K562 (cell line): ENCODE data around the gene HEMK1. TPM values are rescaled to one million over a fixed set of nuclear protein-coding genes. Genes with fewer than 3 reads are reported as not detected.
A peak's percentile ranks its signal among the peaks of the same experiment; 100 is the strongest.

Source experiments
- ATAC-seq: fragments of 200-7000 bp; cut with Tn5 transposase; 3 replicates; pipeline ENCODE4 v1.9.1; 2020; ENCODE audit warnings: moderate library complexity
- BruUV-seq: library from RNA; stranded (reverse); fragments of 400-500 nt; replicated peaks from 2 replicates; lab custom pipeline; 2021; lab: Mats Ljungman, UMichigan
- CTCF ChIA-PET: fragments of 300-600 bp; formaldehyde crosslinking; extraction: SDS; loops from one replicate; lab custom pipeline; 2021; ENCODE audit warnings: low intra/inter-chr PET ratio; lab: Yijun Ruan, JAX
- POLR2A ChIA-PET: fragments of 300-600, 350-650 bp; sonication (Branson Sonifier 250); formaldehyde crosslinking; extraction: SDS; loops from one replicate; lab custom pipeline; 2021; ENCODE audit warnings: antibody characterized with exemption, inconsistent platforms; lab: Yijun Ruan, JAX
- DNase-seq, 4 experiments: peaks; one replicate each; pipeline versions ENCODE4 v3.0.0 to v3.0.0-alpha.2; 2011 to 2018; ENCODE audit warnings: low spot score in 3 of 4, mixed read lengths in 3 of 4; ENCODE audit errors: extremely low read depth in 1 of 4
- FAIRE-seq: peaks from 2 replicates; lab custom pipeline; 2011; peaks lifted over from hg19 to GRCh38; lab: Jason Lieb, UNC
- H2AFZ ChIP-seq: 2 replicates; pipeline ENCODE4 v1.6.0; 2011; ENCODE audit warnings: low read depth, low read length, control low read depth, inconsistent platforms
- H3K27ac ChIP-seq: fragments of 200-600 bp; 3 replicates; pipeline ENCODE4 v1.8.0; 2011; ENCODE audit warnings: low read depth, mild to moderate bottlenecking, control low read depth, inconsistent platforms, low read length, moderate library complexity, mixed read lengths; ENCODE audit errors: extremely low read depth
- H3K27me3 ChIP-seq, 2 experiments: fragments of 300-600 bp in 1 of 2; 2 replicates in 1 of 2; 3 replicates in 1 of 2; pipeline versions ENCODE4 v1.6.0 to v1.8.0; 2011; ENCODE audit warnings: inconsistent platforms in 2 of 2, low read length in 2 of 2, mild to moderate bottlenecking in 1 of 2, mixed read lengths in 1 of 2, moderate library complexity in 1 of 2; ENCODE audit not compliant: control insufficient read depth in 2 of 2, insufficient read depth in 2 of 2
- H3K36me3 ChIP-seq: fragments of 300-600 bp; 3 replicates; pipeline ENCODE4 v1.8.0; 2011; ENCODE audit warnings: mild to moderate bottlenecking, low read length, inconsistent platforms; ENCODE audit not compliant: control insufficient read depth, insufficient read depth
- H3K4me1 ChIP-seq, 2 experiments: fragments of 200-600 bp in 1 of 2; replicated peaks in 1 of 2; 2 replicates in 1 of 2; 3 replicates in 1 of 2; pipeline versions ENCODE4 v1.5.1 to v1.8.0; 2011; ENCODE audit warnings: inconsistent platforms in 2 of 2, low read length in 2 of 2, mild to moderate bottlenecking in 1 of 2, mixed read lengths in 1 of 2, moderate library complexity in 1 of 2; ENCODE audit not compliant: control insufficient read depth in 2 of 2, insufficient read depth in 2 of 2
- H3K4me2 ChIP-seq: 2 replicates; pipeline ENCODE4 v1.6.1; 2011; ENCODE audit warnings: low read length, control low read depth, inconsistent platforms, mixed read lengths; ENCODE audit not compliant: insufficient read depth
- H3K4me3 ChIP-seq: fragments of 200-600 bp; sonication (generic), shearing (Covaris generic); 2 replicates; pipeline ENCODE4 v1.5.1; 2016; ENCODE audit warnings: control low read depth, inconsistent platforms
- H3K79me2 ChIP-seq: fragments of 200-600 bp; 3 replicates; pipeline ENCODE4 v1.8.0; 2011; ENCODE audit warnings: low read length, inconsistent platforms; ENCODE audit not compliant: control insufficient read depth, insufficient read depth
- H3K9ac ChIP-seq, 2 experiments: 2 replicates each; pipeline versions ENCODE4 v1.6.0 to v1.6.1; 2011; ENCODE audit warnings: low read depth in 2 of 2, low read length in 2 of 2, control low read depth in 1 of 2, inconsistent platforms in 1 of 2, mild to moderate bottlenecking in 1 of 2, mixed read lengths in 1 of 2; ENCODE audit not compliant: insufficient read depth in 1 of 2
- H3K9me1 ChIP-seq: one replicate; pipeline ENCODE4 v1.6.0; 2011; ENCODE audit warnings: inconsistent platforms, mild to moderate bottlenecking, low read length, moderate library complexity; ENCODE audit not compliant: control insufficient read depth, insufficient read depth
- H3K9me3 ChIP-seq: replicated peaks from 2 replicates; pipeline ENCODE4 v1.5.1; 2011; ENCODE audit warnings: low read depth, low read length, inconsistent platforms; ENCODE audit not compliant: control insufficient read depth, insufficient read depth
- H4K20me1 ChIP-seq: replicated peaks from 2 replicates; pipeline ENCODE4 v1.6.1; 2011; ENCODE audit warnings: low read length, inconsistent platforms, mixed read lengths; ENCODE audit not compliant: control insufficient read depth, insufficient read depth
- CBFB ChIP-seq: sonication (generic); formaldehyde crosslinking; IDR thresholded peaks from 2 replicates; pipeline ENCODE4 v1.4.0; 2020; ENCODE audit warnings: mild to moderate bottlenecking, missing genetic modification reagents
- CCNT2 ChIP-seq: IDR thresholded peaks from 2 replicates; pipeline ENCODE4 v1.6.1; 2011; ENCODE audit warnings: borderline replicate concordance, low read depth, mild to moderate bottlenecking, moderate library complexity, mixed read lengths, low read length; ENCODE audit not compliant: insufficient read length; ENCODE audit errors: extremely low read depth
- GATA2 ChIP-seq: sonication (generic); formaldehyde crosslinking; IDR thresholded peaks from 2 replicates; pipeline ENCODE4 v1.4.0; 2020; ENCODE audit warnings: mild to moderate bottlenecking, missing genetic modification reagents
- L3MBTL2 ChIP-seq: fragments of 450-650 bp; IDR thresholded peaks from 2 replicates; pipeline ENCODE4 v1.6.1; 2016; ENCODE audit warnings: mild to moderate bottlenecking, moderate library complexity
- PRDM10 ChIP-seq: fragments of 450-650 bp; IDR thresholded peaks from 2 replicates; pipeline ENCODE4 v1.6.1; 2018; ENCODE audit not compliant: partially characterized antibody
- PTRF ChIP-seq: fragments of 450-650 bp; IDR thresholded peaks from 2 replicates; pipeline ENCODE4 v1.6.1; 2016; ENCODE audit warnings: mild to moderate bottlenecking, missing genetic modification characterization, missing compliant biosample characterization
- ZBTB7A ChIP-seq: IDR thresholded peaks from 2 replicates; pipeline ENCODE4 v1.6.1; 2011; ENCODE audit warnings: low read depth, mild to moderate bottlenecking, low read length, moderate library complexity, borderline replicate concordance; ENCODE audit not compliant: control insufficient read depth
- ZNF639 ChIP-seq, 2 experiments: fragments of 200-800 bp in 1 of 2; sonication (Bioruptor generic) in 1 of 2; sonication (generic) in 1 of 2; formaldehyde crosslinking in 1 of 2; IDR thresholded peaks in 1 of 2; conservative IDR thresholded peaks in 1 of 2; 2 replicates each; pipeline versions ENCODE4 v1.5.0 to v1.6.1; 2016 to 2020; ENCODE audit warnings: missing compliant biosample characterization in 1 of 2, missing genetic modification characterization in 1 of 2, missing genetic modification reagents in 1 of 2
- WGBS: fragments of 100-300 bp; shearing (Covaris generic); methylation state at CpG from one replicate; pipeline ENCODE4 v1.1.6; 2016; ENCODE audit warnings: low coverage, mixed read lengths; ENCODE audit not compliant: insufficient coverage; ENCODE audit errors: missing lambda C conversion rate; 5-methylcytosine and 5-hydroxymethylcytosine counted together
- in situ Hi-C: fragments of 300-500 bp; cut with MboI; formaldehyde crosslinking; loops from 4 replicates; pipeline ENCODE4 v1.15.0; 2018; ENCODE audit warnings: inconsistent platforms, mixed read lengths
- intact Hi-C: fragments of 100-400 bp; cut with micrococcal nuclease; formaldehyde crosslinking; loops from 2 replicates; pipeline ENCODE4 v1.14.2; 2022
- polyA plus RNA-seq, 8 experiments: library from polyadenylated mRNA; depleted of rRNA in 4 of 8; stranded (reverse) in 5 of 8; unstranded in 3 of 8; fragments of >200 nt; fragmentation: Nextera tagmentation in 2 of 8; fragmentation: Illumina TruSeq in 1 of 8; extraction: Ambion mirVana in 2 of 8; extraction: Trizol in 1 of 8; gene quantifications; 2 replicates each; pipeline versions ENCODE4 v1.2.1 to v1.2.3, GENCODE V29; 2011 to 2014; ENCODE audit warnings: inconsistent platforms in 1 of 8, missing spikeins in 1 of 8
- total RNA-seq, 7 experiments: library from RNA; depleted of rRNA in 6 of 7; stranded (reverse); fragments of >200 nt in 6 of 7; fragmentation: Illumina TruSeq in 2 of 7; extraction: Trizol in 2 of 7; gene quantifications; 2 replicates each; pipeline versions ENCODE4 v1.2.1 to v1.2.3, GENCODE V29; 2011 to 2021; ENCODE audit warnings: low replicate concordance in 1 of 7

The HEMK1 gene
- total and polyA plus RNA-seq, 9 of the 15 experiments (the other 6 are each of a cell fraction or from before 2014, with no cell fraction given), result 2.0 to 16.8 (median 11.4) TPM

- ATAC-seq (peak; percentile 85), FAIRE-seq (peak; percentile 91), DNase-seq (peak; percentile 84 to 97 (median 90))
- intact Hi-C loops (loop anchor here (1.0 to 10.0 kb wide), 4 partner anchors 10 to 773 kb away; partner anchors contain the start of genes MANF and TMEM115), in situ Hi-C loops (loop anchor here (5.0 kb wide), 1 partner anchor 34 kb away; no protein-coding TSS in a partner anchor)
- Histone ChIP-seq H2AFZ (0 out of 2 replicates have a peak within 1 kb of the TSS, but pooled peaks have one; percentile 20), H3K27ac (peak within 1 kb of the TSS; percentile 85), H3K27me3 (no peaks in the 10 kb centered on the region), H3K4me1 (peaks cover 21 to 39% of the 10 kb centered on the region in 2 experiments; a peak in 4 of 5 replicates), H3K9me1 (no peaks in the 10 kb centered on the region), H3K4me2 (peak within 1 kb of the TSS; percentile 95), H3K9ac (peak within 1 kb of the TSS; percentile 87 to 94), H3K9me3 (no peaks in the 10 kb centered on the region), H3K4me3 (peak within 1 kb of the TSS; percentile 87), H3K36me3 (peaks cover 43% of the 10 kb centered on the region), H4K20me1 (peaks cover 29% of the 10 kb centered on the region), H3K79me2 (peaks cover 68% of the 10 kb centered on the region)
- ChIA-PET POLR2A (interaction anchor here (0.6 to 2.0 kb wide), 10 partner anchors 9 to 244 kb away, joined by 3 to 10 read pairs (median 4); partner anchors contain the start of gene HEMK1), CTCF (interaction anchor here (5.4 kb wide), 1 partner anchor 39 kb away, joined by 56 read pairs; no protein-coding TSS in a partner anchor)
- BruUV-seq, result no TSS peak
- WGBS, result 2% methylated on average over 32 of the region's 75 CpGs
- TF ChIP-seq GATA2 (no peak; the same call in 1 of the 2 replicates), L3MBTL2 (peak; percentile 58), ZBTB7A (peak; percentile 79), CCNT2 (peak; percentile 92), PRDM10 (peak; percentile 57), ZNF639 (CRISPR knock-in tag; conservative IDR thresholded peaks at IDR 0.05 in 1 of 2, IDR thresholded peaks at IDR 0.05 in 1 of 2) (peak in 1 of 2 experiments; percentile 76; a peak in 1 of 4 replicates), PTRF (tag) (no peak), CBFB (CRISPR knock-in tag) (no peak)
Observed at GRCh38 chr3:50611464-50612233, 42.3 kb downstream of the HEMK1 start, which contains the start of gene CISH. Gene CISH (minus strand): TSS chr3:50611774. CDS start chr3:50611650, 124 bp downstream.
